Stimulated activated CD4-positive, alpha-beta T cell treated with anti-CD3 and anti-CD28 coated beads, Interleukin-1b, Interleukin-23, amount 100 ng/mL, for 48 hours (primary cell): ENCODE measurements around the gene PIP5K1C.
"Not testable (repeated sequence)": the region's sequence is repeated elsewhere in the genome, so short reads cannot be mapped to it uniquely, and the experiment has no call there.

Source experiments
- DNase-seq: peaks from one replicate; pipeline ENCODE4 v3.0.0-alpha.2; 2020

PIP5K1C gene

GRCh38 chr19:3584036-3584802 is 116.0 kb downstream of the PIP5K1C start:
- not testable (repeated sequence) for DNase-seq

- not testable (repeated sequence) for DNase-seq
Observed at GRCh38 chr19:3581792-3582191, 118.5 kb downstream of the PIP5K1C start.
